Transverse colon (tissue), 4 donors: Measurements from ENCODE around the gene MEIS2.

Source experiments
- EP300 ChIP-seq: sonication (generic); formaldehyde crosslinking; IDR thresholded peaks from one replicate; pipeline ENCODE4 v1.6.1; 2017; ENCODE audit warnings: antibody characterized with exemption, low read depth
- POLR2A ChIP-seq: fragments of 450-650 bp; IDR thresholded peaks from one replicate; pipeline ENCODE4 v1.6.1; 2016; ENCODE audit warnings: antibody characterized with exemption, mild to moderate bottlenecking, moderate library complexity
- POLR2AphosphoS5 ChIP-seq, 3 donors: sonication (generic); formaldehyde crosslinking; IDR thresholded peaks; one replicate each; pipeline ENCODE4 v1.6.1; 2016; ENCODE audit warnings: antibody characterized with exemption in 3 of 3
- TF ChIP-seq, protein P1 (sequence below), 5 experiments: fragments of 200-600 bp in 3 of 5; fragments of 450-650 bp in 2 of 5; sonication (generic) in 3 of 5; IDR thresholded peaks; 1 replicate in 2 of 5; 2 replicates in 3 of 5; pipeline ENCODE4 v1.5.1; 2016 to 2017; ENCODE audit warnings: antibody characterized with exemption in 5 of 5, inconsistent platforms in 3 of 5, mild to moderate bottlenecking in 2 of 5, moderate library complexity in 1 of 5

DNA sequence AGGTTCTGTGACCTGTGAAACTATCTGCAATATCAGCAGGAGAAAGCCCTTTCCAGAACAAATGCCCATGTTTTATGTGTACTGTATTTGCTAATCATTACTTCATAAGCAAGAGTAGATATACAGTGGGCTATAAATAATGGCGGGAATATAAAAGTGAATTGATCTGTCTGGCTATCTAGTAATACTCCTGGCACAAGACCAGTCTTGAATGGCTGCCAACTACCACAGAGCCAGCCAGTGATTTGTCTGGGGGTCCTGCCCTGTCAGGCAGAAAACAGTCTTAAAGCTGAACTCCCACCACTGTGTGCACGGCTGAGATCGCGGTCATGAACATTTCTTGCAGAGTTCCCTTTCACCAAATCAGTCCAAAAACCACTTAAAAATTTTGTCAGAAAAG lies 176.3 kb downstream of the MEIS2 start:
- TF ChIP-seq POLR2AphosphoS5 (IDR thresholded peaks at IDR 0.05): no peak
- TF ChIP-seq, protein P1, sequence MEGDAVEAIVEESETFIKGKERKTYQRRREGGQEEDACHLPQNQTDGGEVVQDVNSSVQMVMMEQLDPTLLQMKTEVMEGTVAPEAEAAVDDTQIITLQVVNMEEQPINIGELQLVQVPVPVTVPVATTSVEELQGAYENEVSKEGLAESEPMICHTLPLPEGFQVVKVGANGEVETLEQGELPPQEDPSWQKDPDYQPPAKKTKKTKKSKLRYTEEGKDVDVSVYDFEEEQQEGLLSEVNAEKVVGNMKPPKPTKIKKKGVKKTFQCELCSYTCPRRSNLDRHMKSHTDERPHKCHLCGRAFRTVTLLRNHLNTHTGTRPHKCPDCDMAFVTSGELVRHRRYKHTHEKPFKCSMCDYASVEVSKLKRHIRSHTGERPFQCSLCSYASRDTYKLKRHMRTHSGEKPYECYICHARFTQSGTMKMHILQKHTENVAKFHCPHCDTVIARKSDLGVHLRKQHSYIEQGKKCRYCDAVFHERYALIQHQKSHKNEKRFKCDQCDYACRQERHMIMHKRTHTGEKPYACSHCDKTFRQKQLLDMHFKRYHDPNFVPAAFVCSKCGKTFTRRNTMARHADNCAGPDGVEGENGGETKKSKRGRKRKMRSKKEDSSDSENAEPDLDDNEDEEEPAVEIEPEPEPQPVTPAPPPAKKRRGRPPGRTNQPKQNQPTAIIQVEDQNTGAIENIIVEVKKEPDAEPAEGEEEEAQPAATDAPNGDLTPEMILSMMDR (IDR thresholded peaks at IDR 0.05): no peak
- TF ChIP-seq POLR2A: no peak
- no peak for TF ChIP-seq EP300
